H1 (cell line): Measurements from ENCODE around the gene KCNJ12. TPM values are rescaled to one million over a fixed set of nuclear protein-coding genes. Genes with fewer than 3 reads are reported as not detected.
"Not testable (repeated sequence)": the region's sequence is repeated elsewhere in the genome, so short reads cannot be mapped to it uniquely, and the experiment has no call there.

Source experiments
- CTCF ChIA-PET: fragments of 300-600 bp; sonication (Branson Sonifier 250); formaldehyde crosslinking; loops from one replicate; lab custom pipeline; 2021; ENCODE audit not compliant: partially characterized antibody; lab: Charles Lee
- POLR2A ChIA-PET: fragments of 300-600 bp; sonication (Branson Sonifier 250); formaldehyde crosslinking; loops from one replicate; lab custom pipeline; 2021; ENCODE audit warnings: inconsistent platforms; ENCODE audit not compliant: partially characterized antibody; lab: Charles Lee
- DNase-seq, 2 experiments: peaks; one replicate each; pipeline versions ENCODE4 v3.0.0 to v3.0.0-alpha.2; 2010 to 2022; ENCODE audit warnings: low spot score in 2 of 2, low read depth in 1 of 2, mixed read lengths in 1 of 2
- FAIRE-seq: peaks from 2 replicates; lab custom pipeline; 2011; peaks lifted over from hg19 to GRCh38; lab: Jason Lieb, UNC
- H2AFZ ChIP-seq: 2 replicates; pipeline ENCODE4 v1.8.1; 2012; ENCODE audit warnings: low read length, inconsistent platforms
- H2AK5ac ChIP-seq: 2 replicates; pipeline ENCODE4 v1.6.1; 2013; ENCODE audit warnings: low read depth, low read length
- H2BK120ac ChIP-seq: replicated peaks from 2 replicates; pipeline ENCODE3; 2013; ENCODE audit warnings: low read depth, low read length, inconsistent platforms
- H2BK12ac ChIP-seq: 2 replicates; pipeline ENCODE4 v1.6.1; 2013; ENCODE audit warnings: low read depth, low read length
- H2BK15ac ChIP-seq: 2 replicates; pipeline ENCODE4 v1.6.1; 2013; ENCODE audit warnings: low read length
- H2BK20ac ChIP-seq: 2 replicates; pipeline ENCODE4 v1.6.1; 2013; ENCODE audit warnings: low read length
- H2BK5ac ChIP-seq: 2 replicates; pipeline ENCODE4 v1.6.1; 2013; ENCODE audit warnings: low read depth, low read length
- H3K14ac ChIP-seq: 2 replicates; pipeline ENCODE4 v1.6.1; 2013; ENCODE audit warnings: inconsistent platforms; ENCODE audit not compliant: insufficient read length
- H3K18ac ChIP-seq: 2 replicates; pipeline ENCODE4 v1.6.1; 2013; ENCODE audit warnings: low read length; ENCODE audit errors: extremely low read depth
- H3K23ac ChIP-seq: 2 replicates; pipeline ENCODE4 v1.6.1; 2013; ENCODE audit warnings: inconsistent platforms; ENCODE audit not compliant: insufficient read length
- H3K23me2 ChIP-seq: 2 replicates; pipeline ENCODE4 v1.6.1; 2013; ENCODE audit warnings: low read depth, low read length
- H3K27ac ChIP-seq: 2 replicates; pipeline ENCODE4 v1.6.1; 2011; ENCODE audit warnings: low read depth, low read length, inconsistent platforms
- H3K27me3 ChIP-seq, 4 experiments: replicated peaks in 1 of 4; 1 replicate in 1 of 4; 2 replicates in 3 of 4; pipeline versions ENCODE4 v1.6.1 to v1.8.1; 2011 to 2013; ENCODE audit warnings: low read length in 3 of 4, mild to moderate bottlenecking in 3 of 4, inconsistent platforms in 2 of 4, mixed read lengths in 2 of 4, moderate library complexity in 1 of 4; ENCODE audit not compliant: control insufficient read depth in 3 of 4, insufficient read depth in 3 of 4; ENCODE audit errors: extremely low read depth in 1 of 4
- H3K36me3 ChIP-seq, 4 experiments: 2 replicates each; pipeline versions ENCODE4 v1.6.1 to v1.8.1; 2011 to 2013; ENCODE audit warnings: mild to moderate bottlenecking in 4 of 4, low read length in 3 of 4, moderate library complexity in 2 of 4, control low read depth in 1 of 4, inconsistent platforms in 1 of 4; ENCODE audit not compliant: insufficient read depth in 4 of 4, control insufficient read depth in 2 of 4
- H3K4ac ChIP-seq: replicated peaks from 2 replicates; pipeline ENCODE3; 2013; ENCODE audit warnings: low read length, low read depth, mixed read lengths, inconsistent platforms; ENCODE audit not compliant: insufficient read length
- H3K4me1 ChIP-seq, 4 experiments: replicated peaks in 1 of 4; 1 replicate in 1 of 4; 2 replicates in 3 of 4; pipeline versions ENCODE4 v1.6.1 to v1.8.1; 2011 to 2013; ENCODE audit warnings: low read length in 3 of 4, inconsistent platforms in 2 of 4, mixed read lengths in 1 of 4; ENCODE audit not compliant: insufficient read depth in 4 of 4, control insufficient read depth in 3 of 4
- H3K4me2 ChIP-seq, 2 experiments: 2 replicates each; pipeline versions ENCODE4 v1.6.1 to v1.8.1; 2011 to 2013; ENCODE audit warnings: low read depth in 2 of 2, low read length in 2 of 2, control low read depth in 1 of 2, inconsistent platforms in 1 of 2, mild to moderate bottlenecking in 1 of 2; ENCODE audit not compliant: insufficient read depth in 1 of 2
- H3K4me3 ChIP-seq, 4 experiments: fragments of 200-600, 300-600 bp in 1 of 4; sonication (generic), shearing (Covaris generic), sonication (Bioruptor Twin) in 1 of 4; 2 replicates each; pipeline versions ENCODE4 v1.5.1 to v1.8.1; 2011 to 2016; ENCODE audit warnings: low read length in 4 of 4, low read depth in 3 of 4, control low read depth in 2 of 4, inconsistent platforms in 2 of 4, mild to moderate bottlenecking in 2 of 4, mixed read lengths in 1 of 4, moderate library complexity in 1 of 4; ENCODE audit not compliant: insufficient read depth in 2 of 4; ENCODE audit errors: extremely low read depth in 1 of 4
- H3K56ac ChIP-seq: replicated peaks from 2 replicates; pipeline ENCODE3; 2013; ENCODE audit warnings: low read depth, mild to moderate bottlenecking, mixed read lengths, low read length, inconsistent platforms; ENCODE audit not compliant: insufficient read length
- H3K79me1 ChIP-seq: 2 replicates; pipeline ENCODE4 v1.6.1; 2013; ENCODE audit warnings: low read depth, low read length, control low read depth
- H3K79me2 ChIP-seq, 2 experiments: 2 replicates each; pipeline versions ENCODE4 v1.6.1 to v1.8.1; 2012 to 2013; ENCODE audit warnings: low read length in 2 of 2, mild to moderate bottlenecking in 2 of 2, inconsistent platforms in 1 of 2; ENCODE audit not compliant: insufficient read depth in 2 of 2, control insufficient read depth in 1 of 2
- H3K9ac ChIP-seq, 4 experiments: replicated peaks in 1 of 4; 1 replicate in 1 of 4; 2 replicates in 3 of 4; pipeline versions ENCODE4 v1.6.1 to v1.8.1; 2011 to 2013; ENCODE audit warnings: low read depth in 3 of 4, low read length in 3 of 4, control low read depth in 2 of 4, mild to moderate bottlenecking in 2 of 4, moderate library complexity in 2 of 4, inconsistent platforms in 1 of 4; ENCODE audit errors: extremely low read depth in 1 of 4
- H3K9me3 ChIP-seq, 2 experiments: 2 replicates each; pipeline versions ENCODE4 v1.6.1 to v1.8.1; 2012 to 2013; ENCODE audit warnings: mild to moderate bottlenecking in 2 of 2, moderate library complexity in 2 of 2, control low read depth in 1 of 2, inconsistent platforms in 1 of 2, low read depth in 1 of 2, low read length in 1 of 2, mixed read lengths in 1 of 2; ENCODE audit not compliant: insufficient read depth in 2 of 2
- H4K20me1 ChIP-seq, 2 experiments: replicated peaks in 1 of 2; 2 replicates each; pipeline versions ENCODE3 to v1.8.1; 2011 to 2013; ENCODE audit warnings: inconsistent platforms in 2 of 2, low read length in 2 of 2, mild to moderate bottlenecking in 1 of 2; ENCODE audit not compliant: insufficient read depth in 2 of 2, control insufficient read depth in 1 of 2
- H4K5ac ChIP-seq: 2 replicates; pipeline ENCODE4 v1.6.1; 2013; ENCODE audit warnings: low read length, low read depth, mixed read lengths, inconsistent platforms; ENCODE audit not compliant: insufficient read length
- H4K8ac ChIP-seq: 2 replicates; pipeline ENCODE4 v1.8.0; 2013; ENCODE audit warnings: mild to moderate bottlenecking, moderate library complexity, low read length, inconsistent platforms; ENCODE audit not compliant: insufficient read depth; ENCODE audit errors: extremely low read depth
- H4K91ac ChIP-seq: replicated peaks from 2 replicates; pipeline ENCODE3; 2013; ENCODE audit warnings: low read length, mixed read lengths, inconsistent platforms; ENCODE audit not compliant: insufficient read length
- WGBS, 2 experiments: shearing (Covaris generic) in 1 of 2; methylation state at CpG; one replicate each; pipeline versions ENCODE4 v1.1.6 to v1.1.7; 2013 to 2015; ENCODE audit warnings: low lambda C conversion rate in 2 of 2, mixed read lengths in 2 of 2, inconsistent platforms in 1 of 2, low coverage in 1 of 2, missing lambda C conversion rate in 1 of 2; ENCODE audit not compliant: insufficient replicate concordance in 2 of 2, insufficient coverage in 1 of 2, insufficient read length in 1 of 2; ENCODE audit errors: extremely low coverage in 1 of 2, missing lambda C conversion rate in 1 of 2; 5-methylcytosine and 5-hydroxymethylcytosine counted together
- polyA plus RNA-seq, 7 experiments: library from polyadenylated mRNA; depleted of rRNA in 3 of 7; stranded (reverse) in 5 of 7; unstranded in 2 of 7; fragments of >200 nt in 5 of 7; fragments of 200-250 nt in 2 of 7; gene quantifications; 1 replicate in 5 of 7; 2 replicates in 1 of 7; 4 replicates in 1 of 7; pipeline versions ENCODE4 v1.2.1 to v1.2.3, GENCODE V29; 2011 to 2013; ENCODE audit warnings: missing spikeins in 2 of 7, mixed read lengths in 2 of 7
- total RNA-seq: library from RNA; stranded (reverse); fragmentation: NEBNext Ultra II Directional; extraction: Animal tissue kit (Norgen Biotek cat#: 25700); gene quantifications from 2 replicates; pipeline ENCODE4 v1.2.1, GENCODE V29; 2021

KCNJ12 gene
- total and polyA plus RNA-seq, 2 of the 8 experiments (the other 6 are each of a cell fraction or from before 2014, with no cell fraction given): 1.2 to 1.5 TPM

GRCh38 chr17:21426246-21426645 is 50.1 kb downstream of the KCNJ12 start:
- H2BK15ac ChIP-seq, H2BK12ac ChIP-seq, H3K79me1 ChIP-seq, H3K4me1 ChIP-seq, H3K23me2 ChIP-seq, FAIRE-seq, H3K4me3 ChIP-seq, H3K27ac ChIP-seq, H3K14ac ChIP-seq, H3K18ac ChIP-seq, H3K4me2 ChIP-seq, H2BK120ac ChIP-seq, DNase-seq, H3K4ac ChIP-seq, H4K20me1 ChIP-seq, H2BK5ac ChIP-seq, H3K27me3 ChIP-seq, POLR2A ChIA-PET, H3K79me2 ChIP-seq, H2AK5ac ChIP-seq, H4K8ac ChIP-seq, H3K36me3 ChIP-seq, H3K9ac ChIP-seq, H4K91ac ChIP-seq, H2BK20ac ChIP-seq, H4K5ac ChIP-seq, H2AFZ ChIP-seq, H3K23ac ChIP-seq, H3K56ac ChIP-seq, H3K9me3 ChIP-seq: not testable (repeated sequence)
- WGBS, 2 experiments: 79% methylated on average over 8 of the region's 8 CpGs; no CpG with 5 or more reads in 1 of the 2 experiments
- CTCF ChIA-PET: interaction anchor here (0.8 kb wide), 1 partner anchor 83 kb away, joined by 3 read pairs; no protein-coding TSS in a partner anchor

GRCh38 chr17:21426876-21427275 is 50.7 kb downstream of the KCNJ12 start:
- H3K56ac ChIP-seq, H2BK5ac ChIP-seq, DNase-seq, H3K27ac ChIP-seq, H2BK120ac ChIP-seq, H3K4me3 ChIP-seq, H3K23ac ChIP-seq, H3K79me2 ChIP-seq, H3K27me3 ChIP-seq, H2BK15ac ChIP-seq, H2AK5ac ChIP-seq, H2BK12ac ChIP-seq, H2AFZ ChIP-seq, H4K8ac ChIP-seq, H3K4me1 ChIP-seq, H4K91ac ChIP-seq, H3K14ac ChIP-seq, H3K79me1 ChIP-seq, H3K4ac ChIP-seq, H3K36me3 ChIP-seq, H3K9me3 ChIP-seq, FAIRE-seq, H4K20me1 ChIP-seq, H3K23me2 ChIP-seq, CTCF ChIA-PET, H4K5ac ChIP-seq, H3K9ac ChIP-seq, H3K4me2 ChIP-seq, H3K18ac ChIP-seq, POLR2A ChIA-PET, H2BK20ac ChIP-seq: not testable (repeated sequence)
- WGBS, 2 experiments: 79% methylated on average over 7 of the region's 8 CpGs; no CpG with 5 or more reads in 1 of the 2 experiments
